ENCODE data around the gene ACAD10.

- peak; percentile 37 for TF ChIP-seq CTCF (IDR thresholded peaks at IDR 0.05; ENCODE audit: insufficient read depth, low read depth, low read length)
- TF ChIP-seq EZH2 (IDR thresholded peaks at IDR 0.05; ENCODE audit: insufficient read depth, low read length): no peak
Observed at GRCh38 chr12:111753144-111753881, 67.5 kb downstream of the ACAD10 start.
